ENCODE data around the gene RIOK1. TPM values are rescaled to one million over a fixed set of nuclear protein-coding genes. Genes with fewer than 3 reads are reported as not detected.

RIOK1 gene
- polyA plus RNA-seq, 1 experiment = 12.7 TPM

GRCh38 chr6:7431674-7432390 is 42.2 kb downstream of the RIOK1 start:
- Histone ChIP-seq H3K9me3 (ENCODE audit: control insufficient read depth, insufficient read depth, low read length) (no peaks in the 10 kb centered on the region), H3K27me3 (ENCODE audit: control insufficient read depth, insufficient read depth, low read length) (no peaks in the 10 kb centered on the region), H3K4me3 (ENCODE audit: low read depth, low read length) (no peak overlapping the region), H3K27ac (ENCODE audit: low read depth, low read length) (no peak overlapping the region)
- no peak for TF ChIP-seq CTCF (IDR thresholded peaks at IDR 0.05; ENCODE audit: low read depth, low read length)
- DNase-seq (ENCODE audit: low read depth, low spot score) = no peak
- POLR2A ChIA-PET = no interaction called here
- CTCF ChIA-PET = no interaction called here

DNA sequence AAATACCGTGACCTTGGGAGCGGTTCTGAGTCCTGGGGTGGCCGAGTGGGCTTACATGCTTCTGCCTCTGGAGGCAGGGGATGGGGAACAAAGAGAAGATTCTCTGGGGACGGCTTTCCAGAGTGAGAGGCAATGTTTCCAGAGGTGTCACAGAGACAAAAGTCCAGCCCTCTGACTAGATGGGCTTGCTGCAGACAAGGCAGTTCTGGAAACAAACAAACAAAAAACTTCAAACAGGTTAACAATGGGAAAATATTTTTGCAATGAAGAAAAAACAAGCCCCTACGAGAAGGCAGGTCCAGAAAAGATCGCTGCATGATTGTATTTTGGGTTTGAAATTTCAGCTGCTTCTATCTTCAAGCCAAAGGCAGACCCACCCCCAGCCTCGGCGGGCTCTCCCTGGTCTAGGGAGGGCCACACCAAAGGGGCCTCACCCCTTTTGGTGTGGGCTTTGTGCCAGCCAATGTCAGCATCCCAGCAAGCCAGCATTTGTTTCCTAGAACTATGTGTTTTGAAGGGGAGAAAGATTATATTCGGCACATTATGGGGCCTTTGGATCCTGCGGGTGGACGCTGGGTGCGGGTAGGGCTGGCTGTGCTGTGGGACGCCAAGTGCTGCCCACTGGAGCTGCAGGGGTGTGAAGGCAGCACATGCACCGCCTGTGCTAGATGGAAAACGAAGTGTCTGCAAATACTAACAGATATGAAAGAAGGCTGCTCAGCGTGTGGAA is 42.9 kb downstream of the RIOK1 start:
- DNase-seq (ENCODE audit: low read depth, low spot score) = no peak
- TF ChIP-seq CTCF (IDR thresholded peaks at IDR 0.05; ENCODE audit: low read depth, low read length) = no peak
- POLR2A ChIA-PET = no interaction called here
- CTCF ChIA-PET = no interaction called here
- no peak overlapping the region for H3K27ac ChIP-seq (ENCODE audit: low read depth, low read length)
- no peaks in the 10 kb centered on the region for H3K27me3 ChIP-seq (ENCODE audit: control insufficient read depth, insufficient read depth, low read length)
- no peaks in the 10 kb centered on the region for H3K9me3 ChIP-seq (ENCODE audit: control insufficient read depth, insufficient read depth, low read length)
- H3K4me3 ChIP-seq (ENCODE audit: low read depth, low read length) = no peak overlapping the region

DNA sequence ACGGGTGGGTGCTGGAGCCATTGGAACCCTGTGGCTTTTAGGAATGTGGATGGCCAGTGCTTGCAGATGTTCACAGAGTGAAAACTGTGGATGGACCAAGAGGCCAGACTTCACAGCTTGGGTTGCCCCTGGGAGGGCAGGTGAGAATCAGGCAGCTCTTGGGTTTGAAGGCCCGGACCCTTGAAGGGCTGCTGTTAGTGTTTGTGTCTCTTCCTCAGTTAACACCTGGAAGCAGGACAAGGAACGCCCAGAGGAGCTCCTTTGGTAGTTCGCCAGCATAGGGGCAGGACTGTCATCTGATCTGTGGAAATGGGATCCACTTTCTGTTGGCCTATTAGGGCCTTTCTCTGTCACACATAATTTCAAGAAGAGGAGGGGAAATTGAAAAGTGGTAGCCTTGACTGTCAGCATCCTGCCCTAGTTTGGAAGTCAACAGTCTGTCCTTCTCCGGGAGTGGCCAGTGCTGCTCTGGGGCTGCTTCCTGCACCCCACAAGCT is 43.6 kb downstream of the RIOK1 start:
- ChIA-PET POLR2A (no interaction called here), CTCF (interaction anchor here (0.6 kb wide), 1 partner anchor 79 kb away, joined by 3 read pairs; no protein-coding TSS in a partner anchor)
- H3K4me3 ChIP-seq (ENCODE audit: low read depth, low read length) = no peak overlapping the region
- TF ChIP-seq CTCF (IDR thresholded peaks at IDR 0.05; ENCODE audit: low read depth, low read length) = no peak
- no peaks in the 10 kb centered on the region for H3K27me3 ChIP-seq (ENCODE audit: control insufficient read depth, insufficient read depth, low read length)
- H3K9me3 ChIP-seq (ENCODE audit: control insufficient read depth, insufficient read depth, low read length) = no peaks in the 10 kb centered on the region
- DNase-seq (ENCODE audit: low read depth, low spot score) = no peak
- no peak overlapping the region for H3K27ac ChIP-seq (ENCODE audit: low read depth, low read length)

DNA sequence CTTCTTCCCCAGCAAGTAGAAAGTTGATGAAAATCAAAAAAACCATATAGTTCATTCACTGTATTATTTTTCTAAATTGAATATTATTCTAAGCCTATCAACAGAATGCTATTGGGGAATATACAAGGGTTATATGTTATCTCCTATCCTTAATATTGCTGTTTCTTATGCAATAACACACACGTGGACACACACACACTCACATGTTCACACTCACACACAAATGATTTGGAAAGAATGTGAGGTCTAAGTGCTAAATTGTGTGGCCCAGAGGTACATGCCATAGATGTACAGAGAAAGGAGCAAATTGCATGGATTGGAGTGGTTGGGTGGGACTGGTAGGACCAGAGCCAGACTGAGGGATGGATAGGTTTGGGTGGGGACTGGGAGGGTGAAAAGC is 45.1 kb downstream of the RIOK1 start:
- ChIA-PET CTCF (no interaction called here), POLR2A (no interaction called here)
- Histone ChIP-seq H3K27me3 (ENCODE audit: control insufficient read depth, insufficient read depth, low read length) (no peaks in the 10 kb centered on the region), H3K27ac (ENCODE audit: low read depth, low read length) (no peak overlapping the region), H3K9me3 (ENCODE audit: control insufficient read depth, insufficient read depth, low read length) (no peaks in the 10 kb centered on the region), H3K4me3 (ENCODE audit: low read depth, low read length) (no peak overlapping the region)
- no peak for DNase-seq (ENCODE audit: low read depth, low spot score)
- TF ChIP-seq CTCF (IDR thresholded peaks at IDR 0.05; ENCODE audit: low read depth, low read length) = no peak

- H3K4me3 ChIP-seq (ENCODE audit: low read depth, low read length) = no peak overlapping the region
- DNase-seq (ENCODE audit: low read depth, low spot score) = no peak
- H3K27me3 ChIP-seq (ENCODE audit: control insufficient read depth, insufficient read depth, low read length) = no peaks in the 10 kb centered on the region
- CTCF ChIA-PET = interaction anchor here (0.5 kb wide), 1 partner anchor 36 kb away, joined by 3 read pairs; no protein-coding TSS in a partner anchor
- no peak overlapping the region for H3K27ac ChIP-seq (ENCODE audit: low read depth, low read length)
- no peak for TF ChIP-seq CTCF (IDR thresholded peaks at IDR 0.05; ENCODE audit: low read depth, low read length)
- POLR2A ChIA-PET = no interaction called here
- peaks cover 8% of the 10 kb centered on the region; the same call in 1 of the 2 replicates for H3K9me3 ChIP-seq (ENCODE audit: control insufficient read depth, insufficient read depth, low read length)
These were observed 48.4 kb downstream of the RIOK1 start for GRCh38 chr6:7438011-7438410.

Measured in AG04450 (cell line).